HG03469 (cell line): Measurements from ENCODE around the gene PTS.

Experiments used
- ATAC-seq: cut with Tn5 transposase; IDR thresholded peaks from one replicate; pipeline ENCODE4 v1.9.1; 2021; ENCODE audit warnings: mild to moderate bottlenecking, moderate library complexity, moderate number of reproducible peaks; ENCODE audit not compliant: unreplicated experiment

The PTS gene

DNA sequence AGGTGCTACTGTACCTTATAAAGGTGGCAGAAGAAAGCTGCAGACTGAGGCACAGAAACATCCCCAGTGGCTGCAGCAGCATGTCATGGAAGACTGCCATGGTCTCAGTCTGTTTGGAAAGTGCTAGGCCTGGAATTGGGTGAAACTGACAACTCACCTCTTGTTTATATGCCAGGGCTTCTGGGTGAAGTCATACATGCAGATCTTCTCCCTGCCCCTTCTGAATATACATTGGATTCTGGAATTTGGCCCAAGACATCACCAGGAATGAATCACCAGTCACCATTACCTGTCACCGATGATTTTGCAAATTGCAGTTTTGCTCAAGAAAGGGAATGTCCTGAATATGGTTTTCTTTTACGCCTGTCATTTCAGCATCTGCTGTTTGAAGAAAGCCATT, 34.3 kb downstream of the PTS start, which contains the start of gene PLET1:
Gene PLET1, minus strand, starts transcription at position 371 of the 400 bp plus-strand sequence. Its CDS starts 271 bp downstream, at position 100.
- no peak for ATAC-seq

DNA sequence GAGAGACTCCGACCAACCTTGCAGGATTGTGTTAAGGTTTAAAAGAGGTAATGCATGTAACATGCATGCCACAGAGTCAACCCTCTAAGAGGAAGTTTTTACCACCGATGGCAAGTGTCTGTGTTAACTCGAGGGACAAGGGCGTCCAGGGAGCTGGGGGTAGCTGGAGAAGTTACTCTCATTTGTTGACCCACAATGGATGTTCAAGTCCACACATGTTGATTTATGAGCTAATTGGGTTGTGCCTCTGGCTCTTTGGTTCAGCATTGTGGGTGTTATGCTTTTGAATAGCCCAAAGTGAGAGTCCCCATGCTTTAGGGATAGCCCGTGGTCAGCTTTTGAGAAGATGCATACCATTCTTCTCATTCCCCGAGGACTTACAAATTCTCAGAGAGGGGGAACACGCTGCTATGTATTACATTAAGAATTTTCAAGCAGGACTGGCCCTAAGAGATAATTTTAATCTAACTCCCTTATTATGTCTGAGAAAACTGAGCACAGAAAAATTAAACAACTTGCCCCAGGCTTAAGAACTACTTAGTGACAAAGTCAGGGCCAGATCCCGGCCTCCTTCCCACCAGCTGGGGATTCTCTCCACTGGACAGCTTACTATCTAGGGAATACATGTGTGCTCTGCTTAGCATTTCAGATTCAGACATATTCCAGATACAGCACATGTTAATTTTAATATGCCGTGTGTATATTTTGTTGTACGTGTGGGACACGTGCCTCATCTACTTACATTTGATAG, 39.6 kb downstream of the PTS start:
- ATAC-seq: no peak

DNA sequence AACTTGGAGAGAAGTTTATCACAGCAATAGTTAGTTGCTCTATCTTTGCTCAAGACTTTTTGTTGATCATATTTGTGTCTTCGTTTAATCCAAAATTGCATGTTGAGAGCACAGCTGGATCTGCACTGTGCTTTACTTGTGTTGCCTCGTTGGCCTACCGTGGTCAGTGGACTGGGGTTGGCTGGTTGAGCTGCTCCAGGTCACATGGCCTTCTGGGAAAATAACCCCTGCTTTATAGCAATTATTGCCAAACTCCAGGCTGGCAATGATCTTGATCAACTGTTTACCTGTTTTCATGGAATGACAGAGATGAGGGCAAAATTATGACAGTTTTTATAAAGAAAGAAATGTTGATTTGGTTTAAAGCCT, 40.2 kb downstream of the PTS start:
- ATAC-seq: no peak

DNA sequence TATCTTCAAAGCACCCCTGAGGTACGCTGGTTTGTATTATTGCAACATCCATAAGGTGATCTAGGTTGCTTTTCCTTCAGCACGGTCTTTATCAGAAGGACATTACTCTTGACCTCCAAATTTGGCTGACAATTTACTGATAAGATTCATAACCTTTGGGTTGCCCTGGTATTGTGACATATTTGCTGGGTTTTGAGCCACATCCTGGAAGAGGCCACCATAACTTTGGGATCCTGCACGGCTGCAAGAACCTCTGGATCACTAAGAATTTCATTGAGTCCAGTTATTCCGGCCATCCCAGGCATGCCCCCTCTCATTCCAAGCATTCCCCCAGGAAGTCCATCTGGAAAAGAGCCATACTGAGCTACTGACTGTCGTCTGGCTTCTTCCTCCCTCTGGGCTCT, 41.0 kb downstream of the PTS start:
- ATAC-seq: no peak

DNA sequence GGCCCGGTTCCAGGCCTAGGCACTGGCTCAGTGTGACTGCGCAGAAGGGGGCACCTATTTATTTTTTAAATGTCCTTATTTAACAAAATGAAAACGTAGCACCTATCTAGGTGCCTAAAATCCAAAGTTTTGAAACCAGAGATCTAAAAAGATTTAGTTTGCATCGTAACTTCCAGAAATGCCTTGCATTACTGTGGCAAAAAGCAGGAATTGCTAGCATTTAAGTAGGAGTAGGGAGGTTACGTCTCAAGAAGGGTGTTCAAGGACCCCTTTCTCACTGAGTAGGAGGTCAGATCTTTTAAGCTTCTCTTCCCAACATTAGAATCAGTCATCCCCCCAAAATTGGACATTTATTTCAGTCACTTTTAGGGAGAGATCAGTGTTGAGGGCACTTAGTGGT, 42.2 kb downstream of the PTS start:
- ATAC-seq: no peak

DNA sequence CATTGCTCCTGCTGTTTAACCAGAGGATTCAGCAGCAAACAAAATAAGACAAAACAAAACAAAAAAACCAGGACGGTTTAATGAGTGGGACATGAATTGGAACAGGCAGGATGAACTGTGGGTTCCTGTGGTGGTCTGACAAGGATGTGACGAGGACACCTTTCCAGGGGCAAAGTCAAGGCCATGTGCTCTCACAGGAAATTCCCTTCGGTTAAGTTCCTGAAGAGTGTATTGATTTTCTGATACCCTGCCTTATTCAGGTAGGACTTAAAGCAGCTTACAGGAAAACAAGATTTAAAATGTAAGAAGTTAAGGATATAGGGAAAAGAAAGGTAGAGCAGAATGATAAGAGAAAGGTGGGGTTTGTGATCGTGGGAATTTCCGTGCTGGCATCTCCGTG, 42.9 kb downstream of the PTS start:
- ATAC-seq: no peak

DNA sequence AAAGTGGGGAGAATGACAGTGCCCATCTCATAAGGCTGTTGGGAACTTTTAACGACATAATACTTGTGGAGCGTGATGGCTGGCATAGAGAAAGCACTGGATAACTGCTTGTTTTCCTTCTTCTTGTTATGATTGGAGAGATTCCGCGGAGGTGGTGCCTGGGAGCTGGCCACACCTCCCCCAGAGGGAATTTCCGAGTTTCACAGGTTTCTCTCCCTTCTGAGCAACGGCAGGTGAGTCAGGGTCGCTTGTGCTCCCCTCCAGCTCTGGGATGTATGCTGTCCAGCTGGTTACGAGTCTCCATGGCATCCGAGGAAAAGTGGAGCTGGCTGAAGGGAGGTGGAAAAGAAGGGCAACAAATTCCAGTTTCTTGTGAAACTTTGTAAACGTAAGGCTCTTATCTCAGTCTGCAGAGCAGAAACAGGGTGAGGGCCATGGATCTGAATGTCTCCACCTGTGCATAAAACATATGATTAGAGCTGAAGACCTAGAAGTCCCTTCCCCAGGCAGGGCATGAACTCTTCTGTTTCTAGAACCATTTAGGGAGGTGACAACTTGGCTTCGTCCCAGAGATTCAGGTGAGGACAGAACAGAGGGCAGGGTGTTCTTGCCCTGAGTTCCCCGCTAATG, 44.4 kb downstream of the PTS start:
- no peak for ATAC-seq

DNA sequence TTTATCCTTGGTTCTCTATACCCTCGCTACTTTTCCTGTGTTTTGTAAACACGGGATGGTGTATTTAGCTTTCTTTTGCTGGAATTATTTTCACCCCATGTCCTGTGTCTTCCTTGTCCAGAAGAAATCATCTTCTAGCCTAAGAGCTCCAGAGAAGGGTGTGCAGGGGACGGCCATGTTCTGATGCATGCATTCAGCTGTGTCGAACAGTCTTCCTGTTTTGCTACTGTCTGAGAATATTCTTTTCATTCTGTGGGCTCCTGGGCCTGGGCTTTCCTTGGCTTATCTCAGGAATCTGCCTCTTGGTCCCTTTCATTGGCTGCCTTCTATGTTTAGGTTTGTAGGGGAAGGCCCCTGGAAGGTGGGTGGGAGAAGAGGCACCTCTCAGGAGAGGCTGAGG, 45.0 kb downstream of the PTS start:
- ATAC-seq: no peak

DNA sequence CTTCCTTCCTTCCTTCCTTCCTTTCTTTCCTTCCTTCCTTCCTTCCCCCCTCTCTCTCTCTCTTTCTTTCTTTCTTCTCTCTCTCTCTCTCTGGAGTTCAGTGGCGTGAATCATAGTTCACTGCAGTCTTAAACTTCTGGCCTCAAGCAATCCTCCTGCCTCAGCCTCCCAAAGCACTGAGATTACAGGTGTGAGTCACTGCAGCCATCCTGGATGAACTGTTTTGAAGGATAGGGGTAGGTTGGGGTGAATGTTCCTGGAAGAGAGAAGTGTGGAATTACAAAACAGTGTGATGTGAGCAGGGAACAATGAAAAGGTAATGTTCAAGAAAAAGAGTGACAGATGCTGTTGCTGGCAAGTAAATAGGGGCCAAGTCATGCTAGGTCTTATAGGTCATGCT, 46.8 kb downstream of the PTS start:
- ATAC-seq: no peak

DNA sequence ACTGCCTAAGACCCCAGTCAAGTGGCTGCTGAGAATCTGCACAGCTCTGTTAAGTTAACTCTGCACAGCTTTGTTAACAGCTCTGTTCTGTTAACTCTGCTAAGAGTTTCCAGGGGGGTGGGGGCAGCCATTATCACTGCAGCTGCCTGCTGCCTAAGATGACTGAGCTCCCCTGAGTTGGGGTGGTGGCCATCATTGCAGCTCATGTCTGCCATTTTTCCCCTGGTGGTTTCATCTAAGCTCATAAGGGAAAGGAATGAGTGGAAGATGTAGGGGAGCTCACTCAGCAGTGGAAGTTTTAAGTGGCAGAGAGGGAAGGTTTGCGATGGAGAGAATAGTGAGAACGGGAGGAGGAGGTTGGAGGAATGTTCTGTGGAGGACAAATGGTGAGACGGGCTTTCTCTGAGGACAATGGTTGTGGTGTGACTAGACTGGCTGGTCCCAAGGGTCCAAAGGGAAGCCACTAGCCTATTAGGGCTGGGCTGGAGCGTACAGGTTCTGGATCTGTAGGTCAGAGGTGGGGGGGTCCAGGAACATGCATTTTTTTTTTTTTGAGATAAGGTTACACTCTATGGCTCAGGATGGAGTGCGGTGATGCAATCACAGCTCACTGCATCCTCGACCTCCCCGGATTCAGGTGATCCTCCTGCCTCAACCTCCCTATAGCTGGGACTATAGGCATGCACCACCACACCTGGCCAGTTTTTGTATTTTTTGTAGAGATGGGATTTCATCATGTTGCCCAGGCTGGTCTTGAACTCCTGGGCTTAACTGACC, 48.0 kb downstream of the PTS start:
- ATAC-seq: no peak

DNA sequence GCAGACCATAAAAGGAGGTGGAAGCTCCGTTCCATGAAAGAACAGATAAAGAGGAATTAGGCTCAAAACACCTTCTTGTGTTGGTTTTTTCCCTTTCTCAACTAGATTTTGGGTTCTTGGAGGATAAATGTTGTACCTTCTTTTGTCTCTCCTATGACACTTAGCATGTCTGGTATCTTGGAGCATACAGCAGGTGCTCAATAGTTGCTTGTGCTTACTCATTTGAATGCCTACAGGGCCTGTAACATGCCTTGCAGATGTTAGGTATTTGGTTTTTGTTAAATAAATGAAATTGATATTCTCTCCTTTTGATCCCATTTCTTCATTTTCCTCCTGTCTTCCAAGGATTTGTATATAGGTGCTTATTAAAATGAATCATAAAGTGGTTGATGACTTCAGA, 50.8 kb downstream of the PTS start:
- no peak for ATAC-seq

DNA sequence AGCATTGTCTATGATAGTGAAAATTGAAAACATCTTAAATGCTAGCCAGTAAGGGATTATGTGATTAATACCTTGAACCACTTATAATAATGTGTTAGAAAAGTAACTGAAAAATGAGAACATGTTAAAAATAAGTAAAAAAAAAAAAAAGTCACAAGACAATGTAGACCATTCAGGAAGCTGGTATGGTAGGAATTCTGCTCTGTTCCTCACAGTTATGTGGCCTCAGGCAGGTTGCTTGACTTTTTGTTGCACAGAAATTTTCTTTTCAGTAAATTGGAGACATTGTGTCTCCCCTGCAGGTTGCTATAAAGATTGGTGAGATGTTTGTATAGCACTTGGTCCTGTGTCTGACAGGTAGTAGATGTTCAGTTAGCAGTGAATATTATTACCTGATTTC, 51.7 kb downstream of the PTS start:
- no peak for ATAC-seq

DNA sequence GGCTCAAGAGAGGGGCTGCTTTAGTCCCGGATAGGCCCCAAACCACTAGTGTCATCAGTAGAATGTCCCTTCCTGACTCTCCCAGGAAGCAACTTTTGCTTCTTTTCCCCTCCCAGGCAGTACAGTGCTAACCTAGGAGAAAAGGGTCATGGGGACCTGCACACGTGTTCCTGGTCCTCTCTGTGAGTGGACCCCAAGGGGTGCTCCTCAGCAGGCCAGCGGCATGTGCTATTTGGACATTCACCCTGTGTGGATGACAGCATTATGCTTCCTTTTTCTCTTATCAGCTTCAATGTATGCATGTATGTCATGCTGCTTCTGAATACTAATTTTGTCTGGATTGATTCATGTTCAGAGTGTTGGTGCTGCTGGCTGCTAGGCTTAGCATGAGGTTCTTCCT, 52.6 kb downstream of the PTS start:
- no peak for ATAC-seq

DNA sequence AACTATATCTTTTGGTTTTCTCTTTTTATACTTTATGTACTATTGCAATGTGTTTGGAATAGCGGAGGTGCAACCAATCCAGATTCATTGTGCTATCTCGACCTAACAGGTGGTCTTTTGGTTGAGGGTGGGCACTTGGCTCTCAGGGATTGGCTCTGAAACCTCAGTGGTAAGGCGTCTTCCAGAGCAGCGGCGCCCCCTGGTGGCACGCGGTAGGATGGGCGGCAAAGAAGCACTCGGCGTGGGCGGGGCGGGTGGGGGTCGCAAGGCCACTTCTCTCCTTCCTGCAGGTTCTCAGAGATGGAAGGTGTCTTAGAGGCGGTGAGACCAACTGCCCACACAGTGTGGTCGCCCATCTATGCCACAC, 53.7 kb downstream of the PTS start:
- no peak for ATAC-seq

DNA sequence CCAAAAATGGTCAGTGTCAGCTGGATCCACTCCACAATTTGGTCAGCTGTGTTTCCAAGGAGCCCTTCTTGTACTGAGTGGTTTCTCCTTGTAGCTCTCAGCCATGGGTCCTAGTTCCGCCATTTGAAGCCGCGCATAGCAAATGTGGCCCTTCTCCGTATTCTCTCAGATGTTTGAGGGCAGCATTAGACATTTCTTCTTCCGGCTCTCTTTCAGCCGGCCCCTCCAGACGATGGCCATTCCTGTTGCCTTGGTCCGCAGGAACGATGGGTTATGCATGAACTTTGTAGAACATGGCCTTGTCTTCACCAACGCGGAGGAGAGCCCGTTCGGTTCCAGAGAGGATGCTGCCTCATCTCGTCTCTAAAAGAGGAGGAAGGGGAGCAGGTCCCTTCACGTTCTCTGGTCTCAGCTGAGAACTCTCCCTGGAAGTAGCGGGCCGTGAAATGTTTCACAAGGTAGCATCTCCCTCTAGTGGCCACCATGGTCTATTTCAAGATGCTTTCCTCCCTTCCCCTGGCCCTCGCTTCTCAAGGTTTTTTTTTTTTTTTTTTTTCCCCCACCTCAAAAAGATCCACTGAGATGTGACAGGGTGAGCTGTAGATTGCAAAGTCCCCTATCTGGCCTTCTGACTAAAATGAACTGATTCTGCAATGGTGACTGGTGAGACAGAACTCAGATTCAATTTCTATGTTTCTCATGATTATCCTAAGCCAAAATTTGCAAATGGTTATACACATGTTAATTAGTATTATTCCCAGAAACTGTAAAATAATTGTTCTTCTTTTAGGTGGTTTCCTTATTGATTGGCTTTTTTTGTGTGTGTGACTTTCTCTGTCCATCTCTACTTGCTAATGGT, 54.3 kb downstream of the PTS start:
- no peak for ATAC-seq

DNA sequence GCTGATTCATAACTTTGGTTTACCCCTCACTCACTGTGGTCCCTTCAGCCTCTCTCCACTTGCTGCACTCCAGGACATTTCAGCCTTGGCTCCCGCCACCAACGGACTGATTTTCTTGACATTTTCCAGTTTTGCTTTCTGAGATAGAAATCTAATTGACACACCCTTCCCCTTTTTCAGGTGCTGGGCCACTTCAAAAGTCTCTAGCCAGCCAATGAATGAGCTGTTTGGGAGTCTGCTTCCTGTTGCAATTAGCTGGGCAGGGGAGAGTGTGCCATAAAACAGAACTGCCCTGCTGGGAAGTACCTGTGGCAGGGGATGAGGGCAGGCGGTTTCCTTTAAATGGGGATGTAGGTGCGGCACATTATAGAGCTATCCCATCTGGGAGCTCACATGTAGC, 55.5 kb downstream of the PTS start:
- ATAC-seq: no peak
